Stimulated activated CD8-positive, alpha-beta memory T cell treated with anti-CD3 and anti-CD28 coated beads, Interleukin-15, amount 100 ng/mL, for 24 hours (primary cell): ENCODE results near the gene TNFRSF14.

Experiments used
- DNase-seq: peaks from one replicate; pipeline ENCODE4 v3.0.0-alpha.2; 2020; ENCODE audit warnings: low read depth

The TNFRSF14 gene

DNA sequence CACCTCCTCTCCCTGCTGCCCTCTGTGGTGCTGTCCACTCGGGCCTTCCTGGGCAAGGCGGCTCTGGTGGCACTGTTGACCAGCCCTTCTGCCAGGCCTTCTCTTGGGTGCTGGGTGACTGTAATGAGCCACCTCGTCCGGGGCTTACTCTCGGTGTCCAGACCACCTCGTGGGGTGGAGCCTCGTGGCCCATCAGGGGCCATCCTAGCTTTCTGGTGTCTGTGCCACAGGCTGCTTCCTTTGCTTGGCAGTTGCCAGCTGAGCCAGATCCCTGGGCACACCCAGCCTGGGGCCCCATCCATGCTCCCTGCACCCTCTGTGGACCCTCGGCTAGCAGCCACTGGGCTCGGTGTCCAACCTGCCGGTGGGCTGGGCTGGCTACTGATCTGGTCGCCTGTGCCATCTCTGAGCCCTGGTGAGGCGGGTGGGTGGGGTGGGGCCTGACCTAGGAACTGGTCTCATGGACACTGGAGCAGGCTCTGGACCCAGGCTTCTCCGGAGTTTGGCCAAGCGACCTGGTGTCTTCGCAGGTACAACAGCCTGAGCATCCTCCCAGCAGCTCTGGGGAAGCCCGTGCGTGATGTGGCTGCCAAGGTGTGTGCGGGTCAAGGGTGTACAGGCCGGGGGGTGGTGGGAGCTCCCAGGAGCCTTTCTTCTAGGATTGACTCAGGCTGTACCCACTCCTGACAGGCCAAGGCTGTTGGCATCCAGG, 31.8 kb downstream of the TNFRSF14 start:
- no peak for DNase-seq

- no peak for DNase-seq
Measured at GRCh38 chr1:2588661-2589430, 32.7 kb downstream of the TNFRSF14 start.

DNA sequence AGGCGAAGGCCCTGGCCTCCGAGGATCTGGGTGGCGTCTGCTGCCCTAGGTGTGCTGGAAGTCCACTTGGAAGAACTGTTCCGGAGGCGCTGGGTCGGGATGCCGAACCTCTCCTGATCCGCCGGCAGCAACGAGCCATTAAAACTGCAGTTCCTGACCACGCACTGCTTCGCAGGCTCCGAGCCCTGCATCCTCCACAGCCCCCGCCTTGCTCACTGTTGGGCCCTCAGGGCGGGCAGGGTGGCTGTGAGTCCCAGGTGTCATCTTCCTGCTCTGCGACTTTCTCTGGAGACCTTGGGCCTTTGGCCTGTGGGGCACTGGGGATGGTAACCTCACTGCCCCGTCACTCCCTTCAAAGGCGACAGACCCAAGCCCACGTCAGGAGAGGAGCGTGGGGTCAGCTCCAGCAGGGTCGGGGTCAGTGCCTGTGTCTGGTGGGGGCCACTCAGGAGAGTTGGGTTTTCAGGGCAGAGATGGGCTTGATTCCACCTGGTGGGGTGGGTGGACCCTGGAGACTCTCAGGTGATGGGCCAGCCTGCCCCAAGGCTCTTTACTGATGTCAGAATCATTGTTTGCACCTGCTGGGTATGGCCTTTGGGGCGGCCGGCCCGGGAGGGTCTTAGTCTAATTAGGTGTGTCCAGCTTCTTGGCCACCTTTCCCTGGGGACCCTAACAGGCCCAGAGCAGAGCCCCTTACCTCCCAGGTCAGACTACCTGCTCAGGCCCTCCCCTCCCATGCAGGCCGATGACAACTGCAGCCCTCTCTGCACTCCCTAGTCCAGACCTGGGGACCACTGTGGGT, 33.5 kb downstream of the TNFRSF14 start:
- no peak for DNase-seq

GRCh38 chr1:2590233-2591141, 34.3 kb downstream of the TNFRSF14 start:
- no peak for DNase-seq

DNA sequence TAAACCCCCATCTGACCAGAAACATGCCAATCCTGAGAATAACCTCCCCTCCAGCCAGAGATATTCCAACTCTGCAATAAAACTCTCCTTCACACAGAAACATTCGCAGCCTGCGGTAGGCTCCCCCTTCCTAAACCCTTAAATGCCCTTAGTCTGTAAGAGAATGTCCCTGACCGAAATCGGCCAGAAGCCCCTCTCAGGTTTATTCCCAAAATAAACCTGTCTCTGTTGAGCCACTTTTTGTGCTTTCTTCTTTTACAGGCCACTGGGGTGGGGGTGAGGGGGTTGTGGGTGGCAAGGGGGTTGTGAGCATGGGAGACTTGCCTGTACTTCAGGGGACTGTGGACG, 35.0 kb downstream of the TNFRSF14 start:
- no peak for DNase-seq

GRCh38 chr1:2591581-2592261, 35.5 kb downstream of the TNFRSF14 start:
- no peak for DNase-seq

GRCh38 chr1:2592672-2593071, 36.5 kb downstream of the TNFRSF14 start:
- no peak for DNase-seq

GRCh38 chr1:2593251-2593878, 37.2 kb downstream of the TNFRSF14 start:
- DNase-seq, result no peak

- no peak for DNase-seq
Measured at GRCh38 chr1:2594001-2594640, 38.0 kb downstream of the TNFRSF14 start.

DNA sequence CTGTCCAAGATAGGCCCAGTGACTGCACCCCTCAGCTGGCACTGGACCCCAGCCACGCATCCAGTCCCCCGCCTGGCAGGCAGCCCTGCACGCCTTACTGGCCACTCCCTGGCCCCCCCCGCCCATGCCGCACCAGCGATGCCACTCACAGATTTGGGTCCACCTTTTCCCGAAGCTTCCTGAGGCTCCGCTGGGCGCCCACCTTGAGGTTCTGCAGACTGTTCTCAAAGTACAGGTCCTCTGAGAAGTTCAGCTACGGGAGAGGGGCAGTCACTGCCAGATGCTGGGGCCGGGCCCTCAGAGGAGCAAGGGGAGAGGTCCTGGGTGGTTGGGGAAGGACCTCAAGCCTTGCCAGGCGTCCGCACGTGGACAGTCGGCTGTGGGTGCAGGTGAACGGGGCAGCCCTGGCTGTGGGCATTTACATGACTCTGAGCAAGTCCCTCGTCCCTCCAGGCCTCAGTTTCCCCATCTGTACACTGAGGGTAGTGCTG, 38.5 kb downstream of the TNFRSF14 start:
- DNase-seq, result no peak

GRCh38 chr1:2595261-2595811, 39.2 kb downstream of the TNFRSF14 start:
- no peak for DNase-seq

DNA sequence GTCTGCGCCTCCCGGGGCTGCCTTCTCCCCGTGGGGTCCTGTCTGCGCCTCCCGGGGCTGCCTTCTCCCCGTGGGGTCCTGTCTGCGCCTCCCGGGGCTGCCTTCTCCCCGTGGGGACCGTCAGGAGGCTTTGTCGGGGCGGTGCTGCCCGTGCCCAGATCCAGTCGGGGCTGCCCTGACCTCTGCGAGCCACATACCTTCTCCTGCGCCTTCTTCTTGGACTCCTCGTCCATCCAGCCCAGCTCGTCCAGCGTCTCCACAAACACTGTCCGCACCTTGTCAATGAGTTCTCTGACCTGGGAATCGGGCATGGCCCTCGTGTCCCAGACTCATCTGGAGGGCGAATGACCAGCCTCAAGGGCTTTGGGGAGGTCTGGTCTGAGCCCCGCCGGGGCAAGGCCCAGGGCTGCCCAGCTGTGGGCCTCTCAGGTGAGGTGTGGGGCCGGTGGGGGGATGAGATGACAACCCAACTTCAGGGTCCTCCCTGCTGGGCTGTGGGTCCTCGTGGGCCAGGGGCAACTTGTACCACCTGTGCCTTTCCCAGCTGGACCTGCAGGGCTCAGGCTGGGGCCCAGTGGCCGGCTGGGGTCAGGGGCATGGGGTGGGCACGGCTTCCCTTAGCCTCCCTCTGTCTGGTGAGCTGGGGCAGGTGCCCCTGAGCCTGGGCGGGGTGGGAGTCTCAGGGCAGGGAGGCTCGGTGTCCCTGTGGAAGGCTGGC, 39.8 kb downstream of the TNFRSF14 start:
- DNase-seq, result no peak

DNA sequence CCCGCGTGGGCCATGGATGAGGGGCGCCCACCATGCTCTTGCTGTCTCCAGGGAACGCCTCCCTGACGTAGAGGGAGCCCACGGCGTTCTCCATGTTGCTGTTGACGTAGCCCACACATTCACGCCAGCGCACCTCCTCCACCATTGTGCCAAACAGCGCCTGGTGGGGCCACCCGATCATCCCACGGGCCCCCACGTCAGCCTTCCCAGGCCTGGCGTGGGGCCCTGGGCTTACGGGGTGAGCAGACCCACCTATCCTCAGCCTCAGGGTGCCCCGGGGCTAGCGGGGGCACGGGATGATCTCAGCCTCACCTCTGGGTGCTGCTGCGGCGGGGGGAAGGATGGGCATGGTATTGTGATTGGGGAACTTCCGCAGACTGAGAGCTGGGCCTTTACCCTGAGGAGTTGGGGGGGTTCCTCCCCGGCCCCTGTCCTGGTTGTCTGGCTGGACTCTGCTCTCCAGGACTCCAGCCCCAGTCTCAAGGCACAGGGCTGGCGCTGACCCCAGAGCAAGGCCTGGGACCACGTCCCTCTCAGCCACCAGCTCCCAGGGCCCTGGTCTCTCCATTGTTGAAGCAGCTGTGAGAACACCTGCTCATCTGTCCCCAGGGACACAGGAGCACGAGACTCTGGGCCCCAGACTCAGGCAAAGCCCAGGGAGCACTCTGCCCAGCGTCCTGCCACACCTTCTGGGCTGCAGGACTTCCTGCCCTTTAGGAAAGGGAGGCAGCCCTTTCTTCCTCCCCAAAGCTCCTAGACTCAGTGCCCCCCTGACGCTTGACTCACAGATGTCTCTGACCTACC, 40.6 kb downstream of the TNFRSF14 start:
- DNase-seq, result no peak

DNA sequence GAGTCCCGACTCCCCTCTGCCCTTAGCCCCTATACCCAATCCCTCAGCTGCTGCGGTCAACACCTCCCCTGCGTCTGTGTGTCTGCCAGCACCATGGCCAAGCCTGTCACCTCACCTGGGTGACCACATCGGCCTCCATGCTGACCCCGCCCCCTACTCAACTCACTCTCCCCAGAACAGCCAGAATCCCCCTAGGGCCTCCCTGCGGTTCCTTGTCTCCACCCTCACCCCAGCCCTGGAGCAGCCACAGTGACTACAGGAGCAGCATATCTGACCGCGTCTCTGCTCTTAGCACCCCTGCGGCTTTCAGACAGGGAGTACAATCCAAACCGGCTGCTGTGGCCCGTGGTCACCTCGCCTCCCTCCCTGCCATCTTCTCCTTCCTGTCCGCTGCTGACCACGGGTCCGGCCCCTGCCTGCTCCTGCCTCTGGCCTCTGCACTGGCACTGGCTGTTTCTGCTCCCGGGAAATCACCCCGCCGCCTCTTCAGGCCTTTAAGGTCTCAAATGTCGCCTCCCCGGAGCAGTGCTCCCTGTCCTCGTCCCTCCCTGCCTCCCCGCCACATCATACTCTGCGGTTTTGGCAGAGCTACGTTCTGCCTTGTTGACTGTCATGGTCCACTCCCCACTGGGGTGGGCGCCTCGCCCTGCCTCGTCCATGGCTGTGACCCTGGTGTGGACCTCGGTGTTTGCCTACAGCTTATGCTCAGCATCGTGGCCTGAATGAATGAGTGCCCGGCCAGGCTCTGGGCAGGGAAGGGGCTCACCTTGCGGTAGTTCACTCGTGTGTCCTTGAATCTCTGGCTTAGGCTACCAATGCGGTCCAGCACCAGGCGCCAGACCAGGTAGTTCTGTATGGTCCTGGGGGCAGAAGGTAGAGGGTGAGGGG, 41.5 kb downstream of the TNFRSF14 start:
- DNase-seq, result no peak

DNA sequence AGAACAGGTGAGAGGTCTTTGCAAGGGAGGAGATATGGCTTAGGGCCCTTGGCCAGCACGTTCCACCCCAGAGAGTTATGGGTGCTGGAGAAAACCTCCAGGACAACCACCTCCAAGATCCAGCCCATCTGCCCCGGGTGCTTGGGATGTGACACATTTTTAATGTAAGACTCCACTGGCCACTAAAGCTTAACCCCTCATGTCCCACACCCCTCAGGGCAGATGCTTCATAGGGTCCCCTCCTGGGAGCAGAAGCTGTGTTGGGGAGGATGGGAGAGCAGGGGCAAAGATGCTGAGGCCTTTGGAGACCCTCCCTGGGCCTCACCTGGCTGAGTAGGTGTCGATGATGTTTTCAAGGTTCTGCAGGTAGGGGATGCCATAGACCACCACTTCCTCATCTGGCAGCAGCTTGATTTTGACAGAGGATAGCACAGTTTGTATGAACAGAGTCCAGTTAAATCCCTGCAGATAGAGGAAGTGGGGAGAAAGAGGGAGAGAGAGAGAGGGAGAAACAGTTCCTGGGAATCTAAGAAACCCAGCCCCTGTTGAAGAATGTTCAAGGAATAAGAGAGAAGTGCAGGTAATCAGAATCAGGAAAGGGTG, 42.3 kb downstream of the TNFRSF14 start:
- DNase-seq, result no peak

- DNase-seq, result no peak
Measured at GRCh38 chr1:2601721-2602303, 45.6 kb downstream of the TNFRSF14 start.
